GM12801 (cell line): Measurements from ENCODE around the gene LOXL4.

ENCODE experiments used
- TF ChIP-seq, protein P1 (sequence below): IDR thresholded peaks from one replicate; pipeline ENCODE4 v1.5.1; 2011; ENCODE audit warnings: control low read depth; ENCODE audit not compliant: insufficient read length; ENCODE audit errors: extremely low read depth

LOXL4 gene

DNA sequence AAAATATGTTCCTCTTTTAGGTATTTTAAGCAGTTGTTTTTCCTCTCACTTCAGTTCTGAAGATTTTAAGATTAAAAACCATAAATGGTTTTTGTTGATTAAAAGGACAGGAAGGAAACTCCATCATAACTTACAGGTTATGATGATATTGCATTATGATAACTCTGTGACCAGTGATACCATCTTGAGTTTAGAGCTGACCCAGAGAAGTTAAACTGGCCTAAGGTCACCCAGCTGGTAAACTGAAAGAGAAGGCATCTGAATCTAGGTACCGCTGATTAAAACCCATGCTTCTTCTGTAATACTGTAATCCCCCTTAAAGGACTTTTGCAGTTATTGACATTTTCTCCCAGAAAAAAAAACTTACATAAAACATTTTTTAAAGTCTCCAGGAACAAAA lies 29.6 kb downstream of the LOXL4 start:
- TF ChIP-seq, protein P1, sequence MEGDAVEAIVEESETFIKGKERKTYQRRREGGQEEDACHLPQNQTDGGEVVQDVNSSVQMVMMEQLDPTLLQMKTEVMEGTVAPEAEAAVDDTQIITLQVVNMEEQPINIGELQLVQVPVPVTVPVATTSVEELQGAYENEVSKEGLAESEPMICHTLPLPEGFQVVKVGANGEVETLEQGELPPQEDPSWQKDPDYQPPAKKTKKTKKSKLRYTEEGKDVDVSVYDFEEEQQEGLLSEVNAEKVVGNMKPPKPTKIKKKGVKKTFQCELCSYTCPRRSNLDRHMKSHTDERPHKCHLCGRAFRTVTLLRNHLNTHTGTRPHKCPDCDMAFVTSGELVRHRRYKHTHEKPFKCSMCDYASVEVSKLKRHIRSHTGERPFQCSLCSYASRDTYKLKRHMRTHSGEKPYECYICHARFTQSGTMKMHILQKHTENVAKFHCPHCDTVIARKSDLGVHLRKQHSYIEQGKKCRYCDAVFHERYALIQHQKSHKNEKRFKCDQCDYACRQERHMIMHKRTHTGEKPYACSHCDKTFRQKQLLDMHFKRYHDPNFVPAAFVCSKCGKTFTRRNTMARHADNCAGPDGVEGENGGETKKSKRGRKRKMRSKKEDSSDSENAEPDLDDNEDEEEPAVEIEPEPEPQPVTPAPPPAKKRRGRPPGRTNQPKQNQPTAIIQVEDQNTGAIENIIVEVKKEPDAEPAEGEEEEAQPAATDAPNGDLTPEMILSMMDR, result no peak

DNA sequence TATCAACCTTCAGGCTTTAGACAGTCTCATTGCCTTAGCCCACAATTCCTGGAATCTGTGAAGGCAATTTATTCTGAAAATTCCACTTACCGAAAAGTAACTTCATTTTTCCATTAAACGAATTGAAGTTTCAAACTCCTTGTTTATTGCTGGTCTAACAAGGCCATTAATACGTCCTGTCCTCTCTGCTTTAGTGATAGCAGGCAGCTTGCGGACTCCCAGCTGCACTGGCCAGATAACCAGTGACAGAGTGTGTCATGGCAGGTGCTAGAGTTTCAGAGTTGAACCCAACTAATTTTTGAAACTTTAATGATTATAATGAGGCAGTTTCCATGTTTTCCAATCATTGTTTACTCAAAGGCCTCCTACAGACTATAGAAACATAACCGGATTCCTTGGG lies 31.1 kb downstream of the LOXL4 start:
- TF ChIP-seq, protein P1, result no peak

DNA sequence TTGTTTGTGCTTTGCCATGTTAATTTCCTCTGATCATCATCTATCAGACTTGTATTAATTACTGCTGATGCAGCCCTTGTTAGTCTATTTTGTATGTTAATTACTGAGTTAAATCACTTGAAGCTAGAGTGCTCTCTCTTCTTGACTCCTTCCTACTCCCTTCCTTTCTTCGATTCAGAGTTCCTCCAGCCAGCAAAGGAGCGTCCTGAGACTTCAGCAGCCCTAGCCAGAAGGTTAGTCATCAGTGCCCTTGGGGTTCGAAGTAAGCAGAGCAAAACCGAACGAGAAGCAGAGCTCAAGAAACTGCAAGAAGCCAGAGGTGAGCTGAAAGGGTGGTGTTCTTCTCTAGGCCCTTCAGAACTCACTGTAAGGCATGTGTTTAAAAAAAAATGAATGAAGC lies 32.1 kb downstream of the LOXL4 start:
- TF ChIP-seq, protein P1, result no peak

DNA sequence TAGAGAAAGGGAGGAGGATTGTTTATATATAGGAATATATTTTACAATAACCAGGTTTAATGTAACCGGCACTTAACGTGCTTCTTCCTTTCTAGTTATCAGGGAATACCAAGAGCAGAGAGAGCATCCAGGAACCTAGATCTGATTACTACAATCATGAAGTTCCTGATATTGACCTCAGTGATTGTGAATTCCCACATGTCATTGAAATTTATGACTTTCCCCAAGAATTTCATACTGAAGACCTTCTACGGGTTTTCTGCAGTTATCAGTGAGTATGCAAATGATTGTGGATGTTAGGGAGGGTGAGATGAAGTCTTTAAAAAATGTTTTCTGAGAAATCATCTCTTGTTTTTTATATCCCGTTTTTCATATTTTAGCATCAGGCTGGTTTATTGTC lies 36.6 kb downstream of the LOXL4 start:
- TF ChIP-seq, protein P1, result no peak

DNA sequence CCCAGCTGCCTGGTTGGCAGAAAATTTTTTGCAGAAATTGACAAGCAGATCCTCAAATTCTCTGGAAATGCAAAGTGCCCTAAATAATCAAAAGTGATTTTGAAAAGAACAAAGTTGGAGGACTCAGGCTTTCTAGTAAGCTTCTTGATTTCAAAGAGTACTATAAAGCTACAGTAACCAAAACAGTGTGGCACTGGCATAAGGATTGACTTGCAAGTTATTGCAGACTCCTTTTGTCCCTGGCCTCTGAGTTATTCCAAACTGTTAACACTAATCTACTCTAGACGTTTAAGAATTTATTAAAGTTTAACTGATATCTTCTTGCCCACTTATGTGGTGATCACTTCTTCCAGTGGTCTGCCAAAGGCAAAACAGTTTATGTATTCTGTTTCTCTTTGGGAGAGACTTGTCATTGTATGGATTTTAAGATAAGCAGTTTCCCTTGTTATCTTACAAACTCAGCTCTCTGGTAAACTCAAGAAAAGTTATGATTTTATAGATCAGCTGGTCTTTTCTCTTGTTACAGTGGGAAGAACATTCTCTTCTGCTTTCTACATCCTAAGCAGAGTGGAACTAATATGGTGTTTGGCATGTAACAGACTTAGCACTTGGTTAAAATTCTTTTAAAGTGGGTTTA lies 41.4 kb downstream of the LOXL4 start:
- TF ChIP-seq, protein P1, result no peak

DNA sequence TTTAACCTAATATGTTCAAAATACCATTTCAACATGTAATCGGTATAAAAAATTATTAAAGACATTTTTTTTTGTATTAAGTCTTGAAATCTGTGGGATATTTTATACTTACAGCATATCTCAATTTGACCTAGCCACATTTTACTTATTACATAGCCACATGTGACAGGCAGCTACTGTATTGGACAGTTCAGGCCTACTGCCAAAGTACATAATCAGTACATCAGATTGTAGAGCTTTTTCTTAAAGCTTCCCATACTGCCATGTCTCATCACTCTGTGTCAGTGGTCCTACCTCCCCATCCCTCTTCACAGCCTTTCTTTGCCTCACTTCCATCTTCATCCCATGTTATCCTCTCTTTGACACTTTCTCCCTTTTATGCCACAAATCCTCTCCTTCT lies 43.0 kb downstream of the LOXL4 start:
- TF ChIP-seq, protein P1, result no peak

DNA sequence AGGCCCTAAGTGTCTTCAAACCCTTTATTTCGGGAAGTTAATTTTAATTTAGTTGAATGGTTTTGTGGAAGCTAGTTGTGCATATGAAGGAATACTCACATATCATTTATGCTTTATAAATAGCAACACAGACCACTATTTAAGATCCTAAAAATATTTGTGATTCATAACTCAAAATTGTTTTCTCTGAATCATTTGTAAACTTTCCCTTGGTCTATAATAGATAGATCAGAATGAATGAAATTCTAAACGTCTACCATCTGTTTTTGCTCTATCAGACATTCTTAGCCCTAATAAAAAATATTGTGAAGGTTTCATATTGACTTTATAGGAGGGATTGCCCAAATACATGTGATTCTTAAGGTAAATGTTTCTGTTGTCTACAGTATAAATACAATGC lies 43.5 kb downstream of the LOXL4 start:
- TF ChIP-seq, protein P1, result no peak
